Glutamatergic neuron (in vitro differentiated cells): ENCODE data around the gene PAN3. TPM values are rescaled to one million over a fixed set of nuclear protein-coding genes. Genes with fewer than 3 reads are reported as not detected.

ENCODE experiments used
- DNase-seq: peaks from one replicate; pipeline ENCODE4 v3.0.0; 2022
- H3K27ac Mint-ChIP-seq: one replicate; pipeline ENCODE4 v1.8.0; 2020; ENCODE audit warnings: mild to moderate bottlenecking, mixed read lengths, inconsistent platforms; ENCODE audit not compliant: unreplicated experiment
- H3K27me3 Mint-ChIP-seq: one replicate; pipeline ENCODE4 v1.8.0; 2020; ENCODE audit warnings: mild to moderate bottlenecking, moderate library complexity, mixed read lengths, inconsistent platforms; ENCODE audit not compliant: unreplicated experiment
- H3K36me3 Mint-ChIP-seq: one replicate; pipeline ENCODE4 v1.8.0; 2020; ENCODE audit warnings: mild to moderate bottlenecking, mixed read lengths, inconsistent platforms; ENCODE audit not compliant: unreplicated experiment
- H3K4me1 Mint-ChIP-seq: one replicate; pipeline ENCODE4 v1.8.0; 2020; ENCODE audit warnings: mild to moderate bottlenecking, low read depth, mixed read lengths, inconsistent platforms; ENCODE audit not compliant: unreplicated experiment
- H3K4me3 Mint-ChIP-seq: one replicate; pipeline ENCODE4 v1.8.0; 2020; ENCODE audit warnings: mild to moderate bottlenecking, mixed read lengths, inconsistent platforms; ENCODE audit not compliant: unreplicated experiment
- H3K9me3 Mint-ChIP-seq: one replicate; pipeline ENCODE4 v1.8.0; 2020; ENCODE audit warnings: mild to moderate bottlenecking, moderate library complexity, mixed read lengths, inconsistent platforms; ENCODE audit not compliant: unreplicated experiment
- total RNA-seq: library from RNA; stranded (reverse); fragmentation: NEBNext Ultra II Directional; extraction: Animal tissue kit (Norgen Biotek cat#: 25700); gene quantifications from one replicate; pipeline ENCODE4 v1.2.1, GENCODE V29; 2021; ENCODE audit not compliant: unreplicated experiment
- TF ChIP-seq, protein P1 (sequence below): fragments of 200-600 bp; sonication (generic); IDR thresholded peaks from one replicate; pipeline ENCODE4 v1.5.0; 2021; ENCODE audit not compliant: partially characterized antibody, unreplicated experiment

The PAN3 gene
- total RNA-seq, 1 donor from 2014 or later = 27.4 TPM

GRCh38 chr13:28333204-28333881 is 195.0 kb downstream of the PAN3 start:
- TF ChIP-seq, protein P1, sequence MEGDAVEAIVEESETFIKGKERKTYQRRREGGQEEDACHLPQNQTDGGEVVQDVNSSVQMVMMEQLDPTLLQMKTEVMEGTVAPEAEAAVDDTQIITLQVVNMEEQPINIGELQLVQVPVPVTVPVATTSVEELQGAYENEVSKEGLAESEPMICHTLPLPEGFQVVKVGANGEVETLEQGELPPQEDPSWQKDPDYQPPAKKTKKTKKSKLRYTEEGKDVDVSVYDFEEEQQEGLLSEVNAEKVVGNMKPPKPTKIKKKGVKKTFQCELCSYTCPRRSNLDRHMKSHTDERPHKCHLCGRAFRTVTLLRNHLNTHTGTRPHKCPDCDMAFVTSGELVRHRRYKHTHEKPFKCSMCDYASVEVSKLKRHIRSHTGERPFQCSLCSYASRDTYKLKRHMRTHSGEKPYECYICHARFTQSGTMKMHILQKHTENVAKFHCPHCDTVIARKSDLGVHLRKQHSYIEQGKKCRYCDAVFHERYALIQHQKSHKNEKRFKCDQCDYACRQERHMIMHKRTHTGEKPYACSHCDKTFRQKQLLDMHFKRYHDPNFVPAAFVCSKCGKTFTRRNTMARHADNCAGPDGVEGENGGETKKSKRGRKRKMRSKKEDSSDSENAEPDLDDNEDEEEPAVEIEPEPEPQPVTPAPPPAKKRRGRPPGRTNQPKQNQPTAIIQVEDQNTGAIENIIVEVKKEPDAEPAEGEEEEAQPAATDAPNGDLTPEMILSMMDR = no peak
- H3K27me3 Mint-ChIP-seq = peaks cover 4% of the 10 kb centered on the region
- no peak for DNase-seq
- H3K27ac Mint-ChIP-seq = no peak overlapping the region
- H3K4me1 Mint-ChIP-seq = no peaks in the 10 kb centered on the region
- H3K4me3 Mint-ChIP-seq = no peak overlapping the region
- H3K36me3 Mint-ChIP-seq = peaks cover 9% of the 10 kb centered on the region
- peaks cover 3% of the 10 kb centered on the region for H3K9me3 Mint-ChIP-seq

DNA sequence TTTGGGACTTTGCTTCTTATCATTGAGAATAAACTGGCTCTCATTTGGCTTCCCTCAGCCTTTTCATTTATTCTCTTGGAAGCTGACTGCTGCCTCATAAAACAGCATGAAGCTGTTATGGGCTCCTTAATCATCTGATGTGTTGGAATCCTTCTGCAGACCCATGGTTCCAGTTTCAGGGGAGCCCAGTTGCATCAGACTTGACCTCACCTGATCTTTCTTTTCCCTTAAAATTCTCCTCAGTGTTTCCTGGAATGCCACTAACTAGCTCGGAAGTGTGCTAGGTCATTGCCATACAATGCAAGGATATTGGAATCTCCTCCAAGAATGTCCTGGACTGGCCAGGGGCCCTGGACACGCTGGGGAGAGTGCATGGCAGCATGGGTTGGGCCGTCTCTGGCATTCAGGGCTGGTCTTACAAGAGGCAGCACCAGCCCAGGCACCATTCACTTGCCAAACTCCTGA is 197.9 kb downstream of the PAN3 start:
- Mint-ChIP-seq H3K4me1 (no peaks in the 10 kb centered on the region), H3K36me3 (no peaks in the 10 kb centered on the region), H3K27me3 (peaks cover 4% of the 10 kb centered on the region), H3K9me3 (no peaks in the 10 kb centered on the region), H3K27ac (no peak overlapping the region), H3K4me3 (no peak overlapping the region)
- DNase-seq = no peak
- TF ChIP-seq, protein P1 = no peak

DNA sequence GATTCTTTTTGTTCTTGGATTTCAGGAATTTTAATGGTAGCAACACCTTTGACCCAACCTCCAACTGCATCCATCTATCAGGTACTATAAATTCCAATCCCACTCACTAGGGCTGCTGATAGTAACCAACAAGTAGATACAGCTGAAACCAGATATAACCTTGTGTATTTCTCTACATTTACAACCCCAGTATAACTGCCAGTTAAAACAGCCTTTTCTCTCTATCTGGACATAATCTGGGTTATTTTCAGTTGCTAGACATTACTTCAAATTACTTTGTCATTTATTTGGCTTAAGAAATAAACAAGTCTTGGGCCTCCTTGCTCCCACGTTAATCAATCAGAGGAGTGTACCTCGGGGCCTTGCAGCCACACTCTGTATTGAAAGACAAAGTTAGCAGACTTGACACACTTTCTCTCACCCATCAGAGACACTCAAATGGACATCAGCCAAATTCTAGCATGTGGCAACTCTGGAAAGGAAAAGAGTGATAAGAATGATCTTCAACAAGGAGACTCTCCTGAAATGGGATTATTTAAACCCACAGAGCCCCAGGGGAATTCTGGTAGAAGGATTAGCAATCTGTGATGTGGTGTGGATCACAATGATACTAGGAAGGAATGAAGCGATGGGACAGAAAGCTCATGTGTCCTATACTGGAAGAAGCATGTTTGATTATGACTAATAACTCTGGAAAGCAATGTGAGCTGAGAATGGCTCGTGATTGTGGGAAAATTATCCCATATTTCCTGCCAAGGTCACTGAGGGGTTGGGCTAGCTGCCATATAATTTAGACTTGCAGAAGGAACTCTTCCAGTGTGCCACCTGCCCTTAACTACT is 199.0 kb downstream of the PAN3 start:
- no peak overlapping the region for H3K27ac Mint-ChIP-seq
- DNase-seq = no peak
- H3K27me3 Mint-ChIP-seq = peaks cover 4% of the 10 kb centered on the region
- no peaks in the 10 kb centered on the region for H3K36me3 Mint-ChIP-seq
- TF ChIP-seq, protein P1 = no peak
- H3K4me3 Mint-ChIP-seq = no peak overlapping the region
- no peaks in the 10 kb centered on the region for H3K9me3 Mint-ChIP-seq
- H3K4me1 Mint-ChIP-seq = no peaks in the 10 kb centered on the region

GRCh38 chr13:28338006-28338574 is 199.7 kb downstream of the PAN3 start:
- H3K9me3 Mint-ChIP-seq = no peaks in the 10 kb centered on the region
- TF ChIP-seq, protein P1 = no peak
- H3K4me1 Mint-ChIP-seq = no peaks in the 10 kb centered on the region
- DNase-seq = no peak
- no peaks in the 10 kb centered on the region for H3K36me3 Mint-ChIP-seq
- no peak overlapping the region for H3K4me3 Mint-ChIP-seq
- H3K27ac Mint-ChIP-seq = no peak overlapping the region
- peaks cover 4% of the 10 kb centered on the region for H3K27me3 Mint-ChIP-seq
